ENCODE results near the gene VWC2L. TPM values are rescaled to one million over a fixed set of nuclear protein-coding genes. Genes with fewer than 3 reads are reported as not detected.

Gene VWC2L
- total RNA-seq, 1 donor from 2014 or later: not detected

- Mint-ChIP-seq H3K9me3 (ENCODE audit: low read depth) (no peaks in the 10 kb centered on the region), H3K27me3 (ENCODE audit: low read depth) (no peaks in the 10 kb centered on the region), H3K27ac (ENCODE audit: unreplicated experiment) (no peak overlapping the region), H3K4me3 (ENCODE audit: unreplicated experiment) (no peak overlapping the region), H3K36me3 (ENCODE audit: low read depth) (no peaks in the 10 kb centered on the region), H3K4me1 (ENCODE audit: low read depth) (peaks cover 12% of the 10 kb centered on the region)
- TF ChIP-seq CTCF (IDR thresholded peaks at IDR 0.05): no peak
- no peak for DNase-seq (ENCODE audit: low spot score)
Measured at GRCh38 chr2:214549946-214550345, 139.1 kb downstream of the VWC2L start.

GRCh38 chr2:214550786-214551185, 139.9 kb downstream of the VWC2L start:
- Mint-ChIP-seq H3K4me1 (ENCODE audit: low read depth) (peaks cover 10% of the 10 kb centered on the region), H3K36me3 (ENCODE audit: low read depth) (no peaks in the 10 kb centered on the region), H3K9me3 (ENCODE audit: low read depth) (no peaks in the 10 kb centered on the region), H3K27ac (ENCODE audit: unreplicated experiment) (no peak overlapping the region), H3K27me3 (ENCODE audit: low read depth) (no peaks in the 10 kb centered on the region), H3K4me3 (ENCODE audit: unreplicated experiment) (no peak overlapping the region)
- TF ChIP-seq CTCF (IDR thresholded peaks at IDR 0.05): no peak
- no peak for DNase-seq (ENCODE audit: low spot score)

- DNase-seq (ENCODE audit: low spot score): no peak
- no peak for TF ChIP-seq CTCF (IDR thresholded peaks at IDR 0.05)
- Mint-ChIP-seq H3K27me3 (ENCODE audit: low read depth) (no peaks in the 10 kb centered on the region), H3K4me3 (ENCODE audit: unreplicated experiment) (no peak overlapping the region), H3K9me3 (ENCODE audit: low read depth) (peaks cover 7% of the 10 kb centered on the region), H3K36me3 (ENCODE audit: low read depth) (no peaks in the 10 kb centered on the region), H3K27ac (ENCODE audit: unreplicated experiment) (no peak overlapping the region), H3K4me1 (ENCODE audit: low read depth) (no peaks in the 10 kb centered on the region)
Measured at GRCh38 chr2:214557884-214558283, 147.0 kb downstream of the VWC2L start.

GRCh38 chr2:214558341-214558740, 147.5 kb downstream of the VWC2L start:
- no peaks in the 10 kb centered on the region for H3K4me1 Mint-ChIP-seq (ENCODE audit: low read depth)
- peaks cover 8% of the 10 kb centered on the region for H3K9me3 Mint-ChIP-seq (ENCODE audit: low read depth)
- H3K4me3 Mint-ChIP-seq (ENCODE audit: unreplicated experiment): no peak overlapping the region
- H3K27me3 Mint-ChIP-seq (ENCODE audit: low read depth): no peaks in the 10 kb centered on the region
- TF ChIP-seq CTCF (IDR thresholded peaks at IDR 0.05): no peak
- no peaks in the 10 kb centered on the region for H3K36me3 Mint-ChIP-seq (ENCODE audit: low read depth)
- H3K27ac Mint-ChIP-seq (ENCODE audit: unreplicated experiment): no peak overlapping the region
- no peak for DNase-seq (ENCODE audit: low spot score)

- Mint-ChIP-seq H3K9me3 (ENCODE audit: low read depth) (peaks cover 20% of the 10 kb centered on the region), H3K27me3 (ENCODE audit: low read depth) (no peaks in the 10 kb centered on the region), H3K36me3 (ENCODE audit: low read depth) (peaks cover 2% of the 10 kb centered on the region), H3K4me1 (ENCODE audit: low read depth) (no peaks in the 10 kb centered on the region), H3K4me3 (ENCODE audit: unreplicated experiment) (no peak overlapping the region), H3K27ac (ENCODE audit: unreplicated experiment) (no peak overlapping the region)
- no peak for TF ChIP-seq CTCF (IDR thresholded peaks at IDR 0.05)
- DNase-seq (ENCODE audit: low spot score): no peak
Measured at GRCh38 chr2:214560176-214560575, 149.3 kb downstream of the VWC2L start.
